ENCODE measurements around the gene SLC38A11. TPM values are rescaled to one million over a fixed set of nuclear protein-coding genes. Genes with fewer than 3 reads are reported as not detected.

SLC38A11 gene
- polyA plus RNA-seq, 1 of the 3 experiments (the other 2 are of a cell fraction): not detected

GRCh38 chr2:164852086-164852485 lies 103.2 kb downstream of the SLC38A11 start:
- POLR2A ChIA-PET: no interaction called here
- DNase-seq: no peak

GRCh38 chr2:164850235-164850634 lies 105.1 kb downstream of the SLC38A11 start:
- Histone ChIP-seq H3K79me2 (ENCODE audit: insufficient read depth) (no peaks in the 10 kb centered on the region), H4K20me1 (ENCODE audit: insufficient read depth) (no peaks in the 10 kb centered on the region), H3K4me3 (ENCODE audit: low read depth in 2 of 2, low read length in 1 of 2) (no peak overlapping the region), H3K9me2 (no peaks in the 10 kb centered on the region), H3F3A (replicated peaks; ENCODE audit: insufficient read depth) (no peaks in the 10 kb centered on the region), H3K9me3 (no peaks in the 10 kb centered on the region), H3K36me3 (replicated peaks in 1 of 2; ENCODE audit: control insufficient read depth in 1 of 2, insufficient read depth in 2 of 2, low read length in 1 of 2) (no peaks in the 10 kb centered on the region), H3K4me1 (ENCODE audit: control insufficient read depth in 1 of 2, insufficient read depth in 2 of 2, low read depth in 1 of 2, low read length in 1 of 2) (peaks cover 0 to 14% of the 10 kb centered on the region in 2 experiments; a peak in 2 of 4 replicates), H3K4me2 (no peak overlapping the region), H3K27ac (ENCODE audit: low read depth in 2 of 2, low read length in 1 of 2) (no peak overlapping the region), H3K9ac (no peak overlapping the region), H3K27me3 (ENCODE audit: insufficient read depth) (no peaks in the 10 kb centered on the region), H2AFZ (ENCODE audit: low read depth) (no peak overlapping the region)
- TF ChIP-seq EZH2phosphoT487 (IDR thresholded peaks at IDR 0.05; ENCODE audit: borderline replicate concordance, low read depth) (no peak), SMC3 (IDR thresholded peaks at IDR 0.05; ENCODE audit: low read depth, low read length) (no peak), GABPA (IDR thresholded peaks at IDR 0.05; ENCODE audit: low read depth) (no peak), PBX3 (IDR thresholded peaks at IDR 0.05) (no peak), REST (IDR thresholded peaks at IDR 0.05; ENCODE audit: low read depth, low read length) (no peak), FOXJ3 (CRISPR knock-in tag; IDR thresholded peaks at IDR 0.05) (no peak), RAD21 (IDR thresholded peaks at IDR 0.05; ENCODE audit: low read length) (no peak), MEF2A (IDR thresholded peaks at IDR 0.05; ENCODE audit: borderline replicate concordance, low read depth) (no peak), CTCF (IDR thresholded peaks at IDR 0.05) (no peak)
- ChIA-PET POLR2A (no interaction called here), CTCF (interaction anchor here (0.8 kb wide), 1 partner anchor 9 kb away, joined by 5 read pairs; no protein-coding TSS in a partner anchor)
- WGBS (ENCODE audit: low lambda C conversion rate): 94% methylated on average over 4 of the region's 4 CpGs
- no peak for DNase-seq

More at GRCh38 chr2:164852086-164852485, 103.2 kb downstream of the SLC38A11 start:
- Histone ChIP-seq H4K20me1 (ENCODE audit: insufficient read depth) (no peaks in the 10 kb centered on the region), H3K36me3 (replicated peaks in 1 of 2; ENCODE audit: control insufficient read depth in 1 of 2, insufficient read depth in 2 of 2, low read length in 1 of 2) (no peaks in the 10 kb centered on the region), H3K27ac (ENCODE audit: low read depth in 2 of 2, low read length in 1 of 2) (no peak overlapping the region), H3K27me3 (ENCODE audit: insufficient read depth) (no peaks in the 10 kb centered on the region), H3K79me2 (ENCODE audit: insufficient read depth) (no peaks in the 10 kb centered on the region), H3K4me2 (no peak overlapping the region), H3F3A (replicated peaks; ENCODE audit: insufficient read depth) (peaks cover 3% of the 10 kb centered on the region), H3K9ac (no peak overlapping the region), H3K4me3 (ENCODE audit: low read depth in 2 of 2, low read length in 1 of 2) (no peak overlapping the region), H2AFZ (ENCODE audit: low read depth) (no peak overlapping the region), H3K4me1 (ENCODE audit: control insufficient read depth in 1 of 2, insufficient read depth in 2 of 2, low read depth in 1 of 2, low read length in 1 of 2) (peaks cover 0 to 14% of the 10 kb centered on the region in 2 experiments; a peak in 2 of 4 replicates), H3K9me3 (no peaks in the 10 kb centered on the region; the same call in 1 of the 2 replicates), H3K9me2 (no peaks in the 10 kb centered on the region)
- WGBS (ENCODE audit: low lambda C conversion rate): 89% methylated on average over 4 of the region's 4 CpGs
- CTCF ChIA-PET: interaction anchor here (1.3 kb wide), 1 partner anchor 10 kb away, joined by 4 read pairs; no protein-coding TSS in a partner anchor
- TF ChIP-seq MEF2A (IDR thresholded peaks at IDR 0.05; ENCODE audit: borderline replicate concordance, low read depth): no peak

All from SK-N-SH (cell line).